Activated T-cell treated with anti-CD3 and anti-CD28 coated beads, Interleukin-2, amount 50 U/mL, for 72 hours (primary cell): Measurements from ENCODE around the gene SYPL1. TPM values are rescaled to one million over a fixed set of nuclear protein-coding genes. Genes with fewer than 3 reads are reported as not detected.

Experiments
- ATAC-seq, 2 donors: fragments of 150-1000 bp; cut with Tn5 transposase; replicated peaks in 1 of 2; 2 replicates each; pipeline ENCODE4 v1.10.0; 2021; ENCODE audit warnings: moderate library complexity in 2 of 2, mild to moderate bottlenecking in 1 of 2
- DNase-seq, 2 donors: peaks; one replicate each; pipeline ENCODE4 v3.0.0; 2021 to 2022; ENCODE audit warnings: mixed read lengths in 1 of 2
- H3K27ac Mint-ChIP-seq: one replicate; pipeline ENCODE4 v1.8.0; 2022; ENCODE audit warnings: mild to moderate bottlenecking, moderate library complexity, mixed read lengths
- H3K27me3 Mint-ChIP-seq: one replicate; pipeline ENCODE4 v1.8.0; 2022; ENCODE audit warnings: low read depth, mixed read lengths
- H3K36me3 Mint-ChIP-seq, 2 donors: one replicate each; pipeline ENCODE4 v1.8.0; 2022; ENCODE audit warnings: mixed read lengths in 2 of 2, mild to moderate bottlenecking in 1 of 2; ENCODE audit not compliant: insufficient read depth in 2 of 2
- H3K4me1 Mint-ChIP-seq: one replicate; pipeline ENCODE4 v1.8.0; 2022; ENCODE audit warnings: low read depth, mixed read lengths
- H3K4me3 Mint-ChIP-seq, 2 donors: one replicate each; pipeline ENCODE4 v1.8.0; 2022; ENCODE audit warnings: mild to moderate bottlenecking in 2 of 2, mixed read lengths in 2 of 2, moderate library complexity in 2 of 2
- H3K9me3 Mint-ChIP-seq, 2 donors: one replicate each; pipeline ENCODE4 v1.8.0; 2022; ENCODE audit warnings: mixed read lengths in 2 of 2
- total RNA-seq, 2 donors: library from RNA; stranded (reverse); gene quantifications; one replicate each; pipeline ENCODE4 v1.2.3, GENCODE V29; 2022

SYPL1 gene
- total RNA-seq, 2 donors from 2014 or later: 29.6 to 32.0 TPM

DNA sequence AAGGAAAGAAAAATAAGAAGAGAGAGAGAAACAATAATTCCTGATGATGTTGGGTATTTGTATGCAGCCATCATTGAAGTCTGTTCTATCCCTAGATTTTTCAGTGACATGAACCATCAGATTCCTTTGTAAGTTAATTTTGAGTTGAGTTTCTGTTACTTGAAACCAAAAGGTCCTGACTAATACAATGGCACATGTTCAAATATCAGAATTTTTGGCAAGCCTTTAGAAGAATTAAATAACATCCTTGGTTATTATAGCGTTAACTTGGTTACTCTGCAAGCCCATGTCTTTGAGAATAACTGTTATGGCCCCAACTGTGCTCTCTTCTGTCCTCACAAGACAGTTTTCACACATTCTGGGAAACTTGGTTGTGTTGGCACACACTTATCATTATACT is 66.5 kb downstream of the SYPL1 start:
- Mint-ChIP-seq H3K4me1 (peaks cover 25% of the 10 kb centered on the region), H3K27ac (no peak overlapping the region), H3K4me3 (no peak overlapping the region), H3K9me3 (no peaks in the 10 kb centered on the region), H3K27me3 (no peaks in the 10 kb centered on the region), H3K36me3 (no peaks in the 10 kb centered on the region)
- ATAC-seq (no peak), DNase-seq (no peak)

DNA sequence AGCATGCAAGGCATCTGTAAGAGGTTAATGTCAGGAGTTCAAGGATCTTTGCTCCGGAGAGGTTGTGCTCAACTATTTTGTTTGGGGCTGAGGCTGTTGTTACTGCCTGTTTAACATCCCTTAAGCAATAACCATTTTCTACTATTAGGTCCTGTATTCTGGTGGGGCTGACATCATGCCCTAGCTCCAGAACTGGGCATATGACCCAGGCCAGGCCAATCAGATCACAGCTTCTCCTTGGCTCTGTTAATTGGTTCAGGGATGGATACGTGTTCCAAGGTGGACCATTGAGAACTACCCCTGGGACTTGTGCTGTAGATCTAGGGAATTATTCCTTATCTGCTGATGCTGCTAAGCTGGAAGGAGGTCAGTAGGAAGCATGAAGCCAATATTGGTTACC is 67.0 kb downstream of the SYPL1 start:
- Mint-ChIP-seq H3K4me1 (peaks cover 30% of the 10 kb centered on the region), H3K27me3 (peaks cover 4% of the 10 kb centered on the region), H3K36me3 (no peaks in the 10 kb centered on the region), H3K27ac (no peak overlapping the region), H3K9me3 (no peaks in the 10 kb centered on the region), H3K4me3 (no peak overlapping the region)
- no peak for ATAC-seq
- DNase-seq: no peak

DNA sequence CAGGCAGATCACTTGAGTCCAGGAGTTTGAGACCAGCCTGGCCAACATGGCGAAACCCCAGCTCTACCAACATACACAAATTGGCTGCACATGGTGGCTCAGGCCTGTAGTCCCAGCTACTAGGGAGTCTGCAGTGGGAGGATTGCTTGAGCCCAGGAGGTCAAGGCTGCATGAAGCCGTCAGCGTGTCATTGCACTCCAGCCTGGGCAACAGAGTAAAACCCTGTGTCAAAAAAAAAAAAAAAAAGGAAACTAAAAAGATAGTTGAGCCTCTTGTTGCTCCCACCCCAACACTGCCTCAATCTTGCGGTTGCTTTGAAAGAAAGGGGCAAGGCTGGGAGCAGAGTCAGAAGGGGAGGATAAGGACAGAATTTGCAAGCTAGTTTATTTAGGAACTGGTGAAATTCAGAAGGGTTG is 69.9 kb downstream of the SYPL1 start:
- H3K27me3 Mint-ChIP-seq: peaks cover 6% of the 10 kb centered on the region
- ATAC-seq: peak; percentile 6 to 8

DNA sequence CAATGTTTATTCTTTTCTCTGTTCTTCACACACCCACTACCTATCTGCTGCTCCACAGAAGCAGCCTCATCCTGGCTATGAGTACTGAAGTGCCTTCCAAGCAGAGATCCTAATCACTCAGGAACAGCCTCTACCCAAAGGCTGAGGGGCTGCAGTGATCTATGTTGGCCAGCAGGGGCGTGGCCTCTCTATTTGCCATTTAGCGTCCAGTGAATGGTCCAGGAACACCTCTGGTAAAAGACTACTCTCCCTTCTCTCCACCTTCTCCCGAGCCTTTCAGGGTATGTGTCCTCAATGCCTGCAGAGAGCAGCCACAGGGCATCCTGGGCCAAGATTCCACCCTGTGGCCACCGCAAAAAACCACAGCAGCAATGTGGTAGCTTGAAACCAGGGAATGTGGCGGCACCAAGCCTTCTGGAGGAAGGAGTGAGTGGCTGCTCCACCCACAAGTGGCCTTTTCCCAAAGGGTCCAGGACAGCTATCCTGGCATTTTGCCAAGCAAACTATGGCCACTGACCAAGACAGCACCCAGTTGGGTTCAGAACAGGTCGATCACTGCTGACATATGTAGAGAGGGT is 70.9 kb downstream of the SYPL1 start:
- peak; percentile 39 to 45 for ATAC-seq
- Mint-ChIP-seq H3K4me3 (no peak overlapping the region), H3K36me3 (no peaks in the 10 kb centered on the region), H3K27me3 (peaks cover 6% of the 10 kb centered on the region), H3K4me1 (peaks cover 36% of the 10 kb centered on the region), H3K9me3 (no peaks in the 10 kb centered on the region), H3K27ac (no peak overlapping the region)
- DNase-seq: peak; percentile 31 to 43

More for the DNA sequence above, 69.9 kb downstream of the SYPL1 start:
- H3K4me3 Mint-ChIP-seq: peak overlapping the region; percentile 62 to 70
- no peaks in the 10 kb centered on the region for H3K9me3 Mint-ChIP-seq
- no peak overlapping the region for H3K27ac Mint-ChIP-seq
- H3K4me1 Mint-ChIP-seq: peaks cover 36% of the 10 kb centered on the region
- no peak for DNase-seq
- H3K36me3 Mint-ChIP-seq: no peaks in the 10 kb centered on the region

Other genes starting within 250 kb of the SYPL1 start
- 10 to 100 TPM; 11.6 to 12.5 TPM for gene ATXN7L1, start 235.7 kb downstream of the SYPL1 start, total RNA-seq
- gene CDHR3, start 149.0 kb downstream of the SYPL1 start, total RNA-seq: under 1 TPM; 0.51 to 0.79 TPM
- 1,000 to 10,000 TPM in 1 of 2 donors, 100 to 1,000 TPM in 1; 819 to 1,006 TPM for gene NAMPT, start 172.7 kb upstream of the SYPL1 start, total RNA-seq